ENCODE results near the gene AUTS2. TPM values are rescaled to one million over a fixed set of nuclear protein-coding genes. Genes with fewer than 3 reads are reported as not detected.

AUTS2 gene
- total and polyA plus RNA-seq, 10 of the 15 experiments (the other 5 are each of a cell fraction or from before 2014, with no cell fraction given) = 6.4 to 55.6 (median 21.6) TPM

DNA sequence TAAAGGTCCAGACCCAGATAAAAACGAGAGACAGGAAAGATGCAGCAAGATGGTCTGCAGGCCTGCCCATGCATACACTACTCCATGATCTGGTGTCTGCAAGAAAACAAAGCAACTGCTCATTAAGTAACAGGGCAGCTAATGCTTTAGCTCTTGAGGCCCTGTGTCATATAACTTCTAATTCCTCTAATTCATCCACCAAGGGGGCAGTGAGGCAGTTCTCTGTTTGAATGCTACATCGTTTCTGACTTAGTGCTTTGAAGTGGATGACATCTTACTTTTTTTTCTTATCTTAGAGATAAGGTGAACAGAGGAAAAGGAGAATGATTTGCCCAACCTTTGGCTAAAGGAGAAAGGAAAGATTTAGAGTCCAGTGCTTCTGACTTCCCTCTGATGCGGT is 619.7 kb downstream of the AUTS2 start:
- Histone ChIP-seq H3K9me3 (replicated peaks; ENCODE audit: control insufficient read depth, insufficient read depth, low read length) (no peaks in the 10 kb centered on the region), H3K4me1 (ENCODE audit: control insufficient read depth, insufficient read depth, low read length) (no peaks in the 10 kb centered on the region), H3K27me3 (replicated peaks in 1 of 2; ENCODE audit: control insufficient read depth in 2 of 2, insufficient read depth in 2 of 2, low read length in 1 of 2) (no peaks in the 10 kb centered on the region), H3K9ac (ENCODE audit: control insufficient read depth, insufficient read depth, low read length) (no peak overlapping the region), H3K4me3 (no peak overlapping the region), H3K27ac (ENCODE audit: control insufficient read depth, insufficient read depth) (no peak overlapping the region), H3K79me2 (ENCODE audit: control insufficient read depth, insufficient read depth, low read length) (no peaks in the 10 kb centered on the region), H2AFZ (ENCODE audit: control insufficient read depth, low read depth, low read length) (no peak overlapping the region), H4K20me1 (ENCODE audit: control insufficient read depth, insufficient read depth) (no peaks in the 10 kb centered on the region), H3K36me3 (ENCODE audit: control insufficient read depth in 2 of 2, insufficient read depth in 2 of 2, low read length in 1 of 2) (no peaks in the 10 kb centered on the region), H3K4me2 (ENCODE audit: control insufficient read depth, insufficient read depth) (no peak overlapping the region)
- POLR2A ChIA-PET = interaction anchor here (0.5 kb wide), 1 partner anchor 116 kb away, joined by 3 read pairs; no protein-coding TSS in a partner anchor
- no TSS peak for BruUV-seq (replicated peaks)
- intact Hi-C loops (cut with micrococcal nuclease; ENCODE audit: unreplicated experiment) (no loop called here), in situ Hi-C loops (cut with MboI) (no loop called here)
- no peak for ATAC-seq
- RAD21 ChIA-PET (ENCODE audit: unreplicated experiment) = no interaction called here
- no peak for DNase-seq (ENCODE audit: low read depth, low spot score)
- CTCF ChIA-PET = no interaction called here
- TF ChIP-seq, protein P1, sequence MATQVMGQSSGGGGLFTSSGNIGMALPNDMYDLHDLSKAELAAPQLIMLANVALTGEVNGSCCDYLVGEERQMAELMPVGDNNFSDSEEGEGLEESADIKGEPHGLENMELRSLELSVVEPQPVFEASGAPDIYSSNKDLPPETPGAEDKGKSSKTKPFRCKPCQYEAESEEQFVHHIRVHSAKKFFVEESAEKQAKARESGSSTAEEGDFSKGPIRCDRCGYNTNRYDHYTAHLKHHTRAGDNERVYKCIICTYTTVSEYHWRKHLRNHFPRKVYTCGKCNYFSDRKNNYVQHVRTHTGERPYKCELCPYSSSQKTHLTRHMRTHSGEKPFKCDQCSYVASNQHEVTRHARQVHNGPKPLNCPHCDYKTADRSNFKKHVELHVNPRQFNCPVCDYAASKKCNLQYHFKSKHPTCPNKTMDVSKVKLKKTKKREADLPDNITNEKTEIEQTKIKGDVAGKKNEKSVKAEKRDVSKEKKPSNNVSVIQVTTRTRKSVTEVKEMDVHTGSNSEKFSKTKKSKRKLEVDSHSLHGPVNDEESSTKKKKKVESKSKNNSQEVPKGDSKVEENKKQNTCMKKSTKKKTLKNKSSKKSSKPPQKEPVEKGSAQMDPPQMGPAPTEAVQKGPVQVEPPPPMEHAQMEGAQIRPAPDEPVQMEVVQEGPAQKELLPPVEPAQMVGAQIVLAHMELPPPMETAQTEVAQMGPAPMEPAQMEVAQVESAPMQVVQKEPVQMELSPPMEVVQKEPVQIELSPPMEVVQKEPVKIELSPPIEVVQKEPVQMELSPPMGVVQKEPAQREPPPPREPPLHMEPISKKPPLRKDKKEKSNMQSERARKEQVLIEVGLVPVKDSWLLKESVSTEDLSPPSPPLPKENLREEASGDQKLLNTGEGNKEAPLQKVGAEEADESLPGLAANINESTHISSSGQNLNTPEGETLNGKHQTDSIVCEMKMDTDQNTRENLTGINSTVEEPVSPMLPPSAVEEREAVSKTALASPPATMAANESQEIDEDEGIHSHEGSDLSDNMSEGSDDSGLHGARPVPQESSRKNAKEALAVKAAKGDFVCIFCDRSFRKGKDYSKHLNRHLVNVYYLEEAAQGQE (IDR thresholded peaks at IDR 0.05; ENCODE audit: low read depth, low read length) = no peak
- TF ChIP-seq TCF7 (IDR thresholded peaks at IDR 0.05; ENCODE audit: borderline replicate concordance) = no peak
- no peak for TF ChIP-seq SMAD1 (IDR thresholded peaks at IDR 0.05; ENCODE audit: low read depth, partially characterized antibody)
- TF ChIP-seq, protein P2, sequence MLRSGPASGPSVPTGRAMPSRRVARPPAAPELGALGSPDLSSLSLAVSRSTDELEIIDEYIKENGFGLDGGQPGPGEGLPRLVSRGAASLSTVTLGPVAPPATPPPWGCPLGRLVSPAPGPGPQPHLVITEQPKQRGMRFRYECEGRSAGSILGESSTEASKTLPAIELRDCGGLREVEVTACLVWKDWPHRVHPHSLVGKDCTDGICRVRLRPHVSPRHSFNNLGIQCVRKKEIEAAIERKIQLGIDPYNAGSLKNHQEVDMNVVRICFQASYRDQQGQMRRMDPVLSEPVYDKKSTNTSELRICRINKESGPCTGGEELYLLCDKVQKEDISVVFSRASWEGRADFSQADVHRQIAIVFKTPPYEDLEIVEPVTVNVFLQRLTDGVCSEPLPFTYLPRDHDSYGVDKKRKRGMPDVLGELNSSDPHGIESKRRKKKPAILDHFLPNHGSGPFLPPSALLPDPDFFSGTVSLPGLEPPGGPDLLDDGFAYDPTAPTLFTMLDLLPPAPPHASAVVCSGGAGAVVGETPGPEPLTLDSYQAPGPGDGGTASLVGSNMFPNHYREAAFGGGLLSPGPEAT (IDR thresholded peaks at IDR 0.05; ENCODE audit: low read depth) = no peak
- TF ChIP-seq YBX1 (IDR thresholded peaks at IDR 0.05) = no peak
- no peak for TF ChIP-seq YY1 (IDR thresholded peaks at IDR 0.05; ENCODE audit: low read depth, low read length)
- TF ChIP-seq STAT3 (IDR thresholded peaks at IDR 0.05; ENCODE audit: low read depth, low read length) = no peak
- TF ChIP-seq ZNF384 (IDR thresholded peaks at IDR 0.05; ENCODE audit: borderline replicate concordance, low read depth, low read length) = no peak
- no peak for TF ChIP-seq DPF2 (IDR thresholded peaks at IDR 0.05)
- no peak for TF ChIP-seq PML (IDR thresholded peaks at IDR 0.05; ENCODE audit: low read length)
- TF ChIP-seq RAD21 (IDR thresholded peaks at IDR 0.05; ENCODE audit: insufficient read depth, low read depth, low read length) = no peak
- TF ChIP-seq, protein P3, sequence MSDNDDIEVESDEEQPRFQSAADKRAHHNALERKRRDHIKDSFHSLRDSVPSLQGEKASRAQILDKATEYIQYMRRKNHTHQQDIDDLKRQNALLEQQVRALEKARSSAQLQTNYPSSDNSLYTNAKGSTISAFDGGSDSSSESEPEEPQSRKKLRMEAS (IDR thresholded peaks at IDR 0.05; ENCODE audit: low read depth, low read length) = no peak
- TF ChIP-seq, protein P4, sequence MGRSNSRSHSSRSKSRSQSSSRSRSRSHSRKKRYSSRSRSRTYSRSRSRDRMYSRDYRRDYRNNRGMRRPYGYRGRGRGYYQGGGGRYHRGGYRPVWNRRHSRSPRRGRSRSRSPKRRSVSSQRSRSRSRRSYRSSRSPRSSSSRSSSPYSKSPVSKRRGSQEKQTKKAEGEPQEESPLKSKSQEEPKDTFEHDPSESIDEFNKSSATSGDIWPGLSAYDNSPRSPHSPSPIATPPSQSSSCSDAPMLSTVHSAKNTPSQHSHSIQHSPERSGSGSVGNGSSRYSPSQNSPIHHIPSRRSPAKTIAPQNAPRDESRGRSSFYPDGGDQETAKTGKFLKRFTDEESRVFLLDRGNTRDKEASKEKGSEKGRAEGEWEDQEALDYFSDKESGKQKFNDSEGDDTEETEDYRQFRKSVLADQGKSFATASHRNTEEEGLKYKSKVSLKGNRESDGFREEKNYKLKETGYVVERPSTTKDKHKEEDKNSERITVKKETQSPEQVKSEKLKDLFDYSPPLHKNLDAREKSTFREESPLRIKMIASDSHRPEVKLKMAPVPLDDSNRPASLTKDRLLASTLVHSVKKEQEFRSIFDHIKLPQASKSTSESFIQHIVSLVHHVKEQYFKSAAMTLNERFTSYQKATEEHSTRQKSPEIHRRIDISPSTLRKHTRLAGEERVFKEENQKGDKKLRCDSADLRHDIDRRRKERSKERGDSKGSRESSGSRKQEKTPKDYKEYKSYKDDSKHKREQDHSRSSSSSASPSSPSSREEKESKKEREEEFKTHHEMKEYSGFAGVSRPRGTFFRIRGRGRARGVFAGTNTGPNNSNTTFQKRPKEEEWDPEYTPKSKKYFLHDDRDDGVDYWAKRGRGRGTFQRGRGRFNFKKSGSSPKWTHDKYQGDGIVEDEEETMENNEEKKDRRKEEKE (IDR thresholded peaks at IDR 0.05) = no peak
- TF ChIP-seq CHD4 (IDR thresholded peaks at IDR 0.05) = no peak
- TF ChIP-seq CBX3 (IDR thresholded peaks at IDR 0.05; ENCODE audit: borderline replicate concordance, low read depth) = no peak
- no peak for TF ChIP-seq BMI1 (IDR thresholded peaks at IDR 0.05; ENCODE audit: borderline replicate concordance)
- no peak for TF ChIP-seq MTA3 (IDR thresholded peaks at IDR 0.05; ENCODE audit: borderline replicate concordance, low read length)
- no peak for TF ChIP-seq POLR2A (IDR thresholded peaks at IDR 0.05; ENCODE audit: low read depth, low read length)
- SMC1A ChIA-PET (ENCODE audit: uncharacterized antibody, unreplicated experiment) = interaction anchor here (1.8 kb wide), 1 partner anchor 19 kb away, joined by 7 read pairs; no protein-coding TSS in a partner anchor
- WGBS (ENCODE audit: insufficient coverage, insufficient replicate concordance, low lambda C conversion rate, missing lambda C conversion rate) = 57% methylated on average over 3 of the region's 3 CpGs
- FAIRE-seq = no peak

All from GM12878 (cell line).